SH-SY5Y (cell line): Measurements from ENCODE around the gene GMPR.

Source experiments
- GATA2 ChIP-seq: IDR thresholded peaks from 2 replicates; pipeline ENCODE4 v1.6.1; 2011; ENCODE audit warnings: mild to moderate bottlenecking, low read depth, low read length
- GATA3 ChIP-seq: IDR thresholded peaks from 2 replicates; pipeline ENCODE4 v1.6.1; 2011; ENCODE audit warnings: low read depth, mild to moderate bottlenecking, low read length, moderate library complexity

DNA sequence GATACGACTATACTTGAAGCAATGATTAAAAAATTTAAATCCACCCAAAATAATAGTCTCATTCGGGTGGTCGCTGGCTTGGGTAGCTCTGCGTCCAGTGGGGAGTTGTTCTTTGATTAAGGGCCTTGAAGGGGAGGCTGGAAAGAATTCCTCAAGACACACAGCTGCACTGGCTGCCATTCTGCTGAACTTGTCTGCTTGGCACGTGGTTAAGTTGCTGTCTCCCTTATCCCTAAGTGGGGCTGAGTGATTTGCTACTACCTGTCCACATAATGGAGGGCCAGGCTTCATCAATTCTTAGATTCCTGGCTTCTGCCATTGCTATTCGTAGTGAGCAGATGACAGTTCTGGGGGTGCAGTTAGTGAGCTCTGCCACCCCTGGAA lies 98.5 kb downstream of the GMPR start:
- TF ChIP-seq GATA2 (no peak), GATA3 (no peak)
